IgD-negative memory B cell (primary cell): ENCODE results near the gene MYL7. TPM values are rescaled to one million over a fixed set of nuclear protein-coding genes. Genes with fewer than 3 reads are reported as not detected.
"Not testable (repeated sequence)": the region's sequence is repeated elsewhere in the genome, so short reads cannot be mapped to it uniquely, and the experiment has no call there.

ENCODE experiments used
- H3K27ac Mint-ChIP-seq, 3 donors: one replicate each; pipeline ENCODE4 v1.8.0; 2020 to 2022; ENCODE audit warnings: mild to moderate bottlenecking in 3 of 3, mixed read lengths in 3 of 3, moderate library complexity in 1 of 3
- H3K27me3 Mint-ChIP-seq: one replicate; pipeline ENCODE4 v1.8.0; 2021; ENCODE audit warnings: mixed read lengths
- H3K36me3 Mint-ChIP-seq: one replicate; pipeline ENCODE4 v1.8.0; 2020; ENCODE audit warnings: mild to moderate bottlenecking, mixed read lengths
- H3K4me1 Mint-ChIP-seq, 3 donors: one replicate each; pipeline ENCODE4 v1.8.0; 2020 to 2022; ENCODE audit warnings: mixed read lengths in 3 of 3, mild to moderate bottlenecking in 1 of 3
- H3K4me3 Mint-ChIP-seq, 4 donors: one replicate each; pipeline ENCODE4 v1.8.0; 2020 to 2022; ENCODE audit warnings: mild to moderate bottlenecking in 4 of 4, mixed read lengths in 4 of 4, moderate library complexity in 3 of 4
- H3K9me3 Mint-ChIP-seq, 3 donors: one replicate each; pipeline ENCODE4 v1.8.0; 2020 to 2021; ENCODE audit warnings: mixed read lengths in 3 of 3, mild to moderate bottlenecking in 1 of 3
- polyA plus RNA-seq: library from polyadenylated mRNA; unstranded; fragments of 300-500 nt; fragmentation: Illumina TruSeq; gene quantifications from one replicate; pipeline ENCODE4 v1.2.3, GENCODE V29; 2021

The MYL7 gene
- polyA plus RNA-seq, 1 donor from 2014 or later, result not detected

DNA sequence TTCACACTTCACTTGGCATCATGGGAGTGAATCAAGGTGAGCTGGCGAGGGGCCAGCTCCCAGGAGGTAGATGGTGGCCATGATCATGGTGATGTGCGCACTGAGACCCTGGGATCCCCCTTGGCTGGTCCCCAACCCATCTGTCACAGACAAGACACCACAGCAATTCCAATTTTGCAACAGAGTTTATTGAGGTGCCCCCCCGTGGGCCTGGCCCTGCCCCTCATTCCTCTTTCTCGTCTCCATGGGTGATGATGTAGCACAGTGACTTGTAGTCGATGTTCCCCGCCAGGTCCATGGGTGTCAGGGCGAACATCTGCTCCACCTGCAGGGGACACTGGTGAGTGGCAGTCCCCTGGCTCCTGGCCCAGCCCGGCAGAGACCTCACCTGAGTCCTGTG, 2.4 kb downstream of the MYL7 start:
- no peaks in the 10 kb centered on the region for H3K9me3 Mint-ChIP-seq
- H3K4me1 Mint-ChIP-seq, result no peaks in the 10 kb centered on the region
- H3K27me3 Mint-ChIP-seq, result no peaks in the 10 kb centered on the region
- no peaks in the 10 kb centered on the region for H3K36me3 Mint-ChIP-seq
- H3K27ac Mint-ChIP-seq, result no peak overlapping the region
- H3K4me3 Mint-ChIP-seq, result no peak overlapping the region

DNA sequence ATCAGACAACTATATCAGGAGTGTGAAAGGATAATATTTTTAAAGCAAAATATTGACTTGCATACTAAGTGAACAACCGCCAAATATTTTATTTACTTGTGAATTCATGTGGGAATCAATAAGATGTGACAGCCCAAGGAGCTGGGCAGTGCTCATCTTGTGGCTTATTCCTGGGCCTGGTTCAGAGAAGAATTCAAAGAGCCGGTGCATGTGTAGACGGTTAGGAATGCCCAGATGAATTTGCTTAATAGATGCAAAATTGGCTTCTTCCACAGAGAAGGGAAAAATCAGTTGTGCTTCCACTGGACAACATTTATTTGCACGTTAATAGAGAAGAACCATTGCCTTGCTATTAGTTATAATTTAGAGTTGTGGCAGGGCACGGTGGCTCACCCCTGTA, 4.4 kb downstream of the MYL7 start:
- no peaks in the 10 kb centered on the region for H3K4me1 Mint-ChIP-seq
- H3K27ac Mint-ChIP-seq, result no peak overlapping the region
- H3K4me3 Mint-ChIP-seq, result no peak overlapping the region
- H3K27me3 Mint-ChIP-seq, result no peaks in the 10 kb centered on the region
- no peaks in the 10 kb centered on the region for H3K36me3 Mint-ChIP-seq
- no peaks in the 10 kb centered on the region for H3K9me3 Mint-ChIP-seq

DNA sequence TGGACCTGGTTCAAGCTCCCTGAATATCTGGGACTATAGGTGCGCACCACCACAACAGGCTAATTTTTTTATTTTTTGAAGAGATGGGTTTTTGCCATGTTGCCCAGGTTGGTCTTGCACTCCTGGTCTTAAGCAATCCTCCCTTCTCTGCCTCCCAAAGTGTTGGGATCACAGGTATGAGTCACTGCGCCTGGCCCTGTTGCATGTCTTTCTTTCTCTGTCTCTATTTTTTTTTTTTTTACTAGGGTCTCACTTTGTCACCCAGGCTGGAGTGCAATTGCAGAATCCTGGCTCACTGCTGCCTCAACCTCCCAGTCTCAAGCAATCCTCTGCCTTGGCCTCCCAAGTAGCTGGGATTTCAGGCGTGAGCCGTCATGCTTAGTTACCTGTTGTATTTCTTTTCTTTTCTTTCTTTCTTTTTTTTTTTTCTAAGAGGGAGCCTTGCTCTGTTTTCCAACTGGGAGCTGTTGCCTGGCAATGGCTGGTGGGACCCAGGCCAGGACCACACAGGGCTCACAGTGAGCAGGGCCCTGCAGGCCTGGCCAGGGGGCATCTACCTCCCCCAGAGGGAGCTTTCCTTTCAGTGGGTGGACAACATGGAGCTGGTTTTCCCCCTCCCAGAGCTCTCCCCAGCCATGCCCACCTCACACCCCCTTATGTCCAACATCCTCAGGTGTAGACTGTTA, 6.0 kb downstream of the MYL7 start:
- no peak overlapping the region for H3K27ac Mint-ChIP-seq
- H3K9me3 Mint-ChIP-seq, result no peaks in the 10 kb centered on the region
- no peaks in the 10 kb centered on the region for H3K4me1 Mint-ChIP-seq
- H3K4me3 Mint-ChIP-seq, result no peak overlapping the region
- H3K27me3 Mint-ChIP-seq, result no peaks in the 10 kb centered on the region
- H3K36me3 Mint-ChIP-seq, result no peaks in the 10 kb centered on the region

DNA sequence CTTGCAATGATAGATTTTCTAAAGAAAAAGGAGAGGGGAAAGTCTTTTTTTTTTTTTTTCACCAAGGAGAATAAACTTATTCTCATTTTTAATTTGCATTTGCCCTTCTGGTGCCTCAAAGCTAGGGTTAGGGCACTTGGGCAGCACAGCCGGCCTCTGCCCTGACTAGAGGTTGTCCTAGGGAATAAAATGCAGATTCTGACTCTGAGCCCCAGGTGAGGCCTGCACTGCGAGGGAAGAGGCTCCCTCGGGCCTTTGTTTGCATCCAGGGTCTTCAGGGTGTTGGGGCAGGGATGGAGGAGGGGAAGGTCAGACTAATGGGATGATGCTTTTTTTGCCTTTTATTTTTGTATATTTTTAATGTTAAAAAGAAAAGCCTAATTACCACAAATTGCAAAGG, 7.8 kb downstream of the MYL7 start:
- Mint-ChIP-seq H3K27me3 (no peaks in the 10 kb centered on the region), H3K27ac (no peak overlapping the region), H3K4me3 (no peak overlapping the region), H3K36me3 (no peaks in the 10 kb centered on the region), H3K9me3 (no peaks in the 10 kb centered on the region), H3K4me1 (no peaks in the 10 kb centered on the region)

DNA sequence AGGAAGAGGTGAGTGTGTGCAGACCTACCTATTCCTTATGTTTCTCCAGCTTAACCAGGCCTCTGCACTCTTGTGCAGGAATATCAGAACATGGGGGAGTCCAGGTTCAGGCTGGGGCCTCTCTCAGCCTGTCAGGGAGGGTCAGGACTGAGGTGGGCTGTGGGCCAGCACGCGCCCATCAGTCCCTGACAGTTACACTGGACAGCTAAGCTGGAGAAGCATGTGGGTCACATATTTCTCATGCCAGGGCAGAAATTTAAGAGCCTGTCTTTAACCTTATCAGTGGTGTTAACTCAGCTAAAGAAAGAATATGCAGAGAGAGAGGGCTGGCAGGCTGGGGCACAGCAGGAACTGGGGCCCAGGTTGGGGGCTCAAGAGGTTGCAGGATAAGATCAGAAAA, 9.1 kb downstream of the MYL7 start:
- H3K27ac Mint-ChIP-seq, result peak overlapping the region in 1 of 3 donors; percentile 17
- no peaks in the 10 kb centered on the region for H3K36me3 Mint-ChIP-seq
- H3K9me3 Mint-ChIP-seq, result no peaks in the 10 kb centered on the region
- H3K4me3 Mint-ChIP-seq, result no peak overlapping the region
- H3K27me3 Mint-ChIP-seq, result no peaks in the 10 kb centered on the region
- H3K4me1 Mint-ChIP-seq, result peaks cover 0 to 2% (median 0%) of the 10 kb centered on the region in 3 donors

DNA sequence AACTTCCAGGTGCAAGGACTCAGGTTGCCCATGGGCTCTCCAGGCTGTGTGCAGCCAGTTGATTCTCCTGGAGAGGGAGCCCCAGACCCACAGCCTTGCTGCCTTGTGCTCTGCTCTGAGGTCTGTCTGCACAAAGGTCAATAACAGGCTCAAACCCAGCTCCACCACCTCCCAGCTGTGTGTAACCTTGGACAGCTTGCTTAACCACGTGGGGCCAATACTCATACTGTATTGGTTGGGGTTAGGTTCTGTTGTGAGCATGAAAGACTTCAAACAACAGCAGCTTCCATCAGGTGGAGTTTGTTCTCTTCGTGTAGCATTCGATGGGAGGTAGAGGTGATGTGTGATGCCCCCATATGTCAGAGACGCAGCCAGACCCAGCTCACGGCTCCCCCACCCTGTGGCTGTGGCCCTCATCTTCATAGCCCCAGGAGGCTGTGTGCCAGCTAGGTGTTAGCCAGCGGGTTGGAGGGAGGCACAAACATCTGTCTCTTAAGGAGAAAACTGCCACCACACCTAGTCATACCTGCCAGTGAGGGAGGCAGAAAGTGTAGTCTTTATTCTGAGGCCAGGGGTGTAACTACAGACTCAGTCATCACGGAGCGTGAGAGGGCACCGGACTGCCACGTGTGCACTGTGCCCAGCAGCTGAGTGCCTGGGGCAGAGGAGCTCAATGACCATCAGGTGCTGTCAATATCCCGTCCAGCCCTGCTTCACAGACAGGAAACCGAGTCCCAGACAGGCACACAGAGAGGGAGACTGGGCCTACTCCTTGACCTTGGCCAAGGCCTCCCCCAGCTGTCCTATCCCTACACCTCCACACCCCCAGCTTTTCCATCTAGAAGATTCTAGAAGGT, 9.7 kb downstream of the MYL7 start:
- Mint-ChIP-seq H3K9me3 (peaks cover 0 to 3% (median 0%) of the 10 kb centered on the region in 3 donors), H3K36me3 (no peaks in the 10 kb centered on the region), H3K4me3 (no peak overlapping the region), H3K27me3 (no peaks in the 10 kb centered on the region), H3K4me1 (peaks cover 0 to 2% (median 0%) of the 10 kb centered on the region in 3 donors), H3K27ac (no peak overlapping the region)

DNA sequence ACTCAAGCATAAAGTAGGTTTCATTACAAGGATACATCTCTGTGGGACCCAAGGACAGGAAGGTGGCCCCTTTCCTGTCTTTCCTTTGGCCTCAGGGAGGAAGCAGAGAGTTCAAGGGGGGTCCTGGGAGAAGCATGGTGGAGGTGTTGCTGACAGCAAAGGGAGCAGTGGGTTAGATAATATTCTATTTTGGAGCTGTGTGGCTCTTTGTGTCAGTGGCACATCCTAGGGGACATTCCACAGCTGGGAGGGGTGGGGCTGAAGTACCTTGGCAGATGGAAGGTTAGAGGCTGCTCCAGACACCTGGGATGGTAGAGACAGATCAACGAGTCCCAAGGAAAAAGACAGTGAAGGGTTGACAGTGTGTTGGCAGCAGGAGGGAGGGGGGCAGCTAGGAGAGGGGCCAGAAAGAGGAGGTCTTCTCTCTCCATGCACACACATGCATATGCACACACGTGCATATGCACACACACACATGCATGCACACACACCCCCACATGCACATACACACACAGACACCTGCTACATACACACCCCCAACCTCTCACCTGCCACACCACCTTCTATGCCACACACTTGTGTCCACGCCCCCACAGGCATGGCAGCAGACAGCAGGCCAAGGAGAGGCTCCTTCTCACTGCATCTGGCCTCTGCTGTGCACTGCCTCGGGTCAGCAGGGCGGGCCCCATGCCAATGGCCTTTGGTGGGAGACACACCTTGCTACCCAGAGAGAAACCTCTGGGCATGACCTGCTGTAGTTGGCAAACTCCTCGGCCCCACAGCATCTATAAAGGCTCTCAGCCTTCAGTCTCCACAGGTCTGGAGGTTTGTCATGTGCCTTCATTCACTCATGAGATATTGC, 12.2 kb downstream of the MYL7 start:
- Mint-ChIP-seq H3K4me1 (peaks cover 0 to 5% (median 5%) of the 10 kb centered on the region in 3 donors), H3K27me3 (no peaks in the 10 kb centered on the region), H3K9me3 (peaks cover 0 to 3% (median 0%) of the 10 kb centered on the region in 3 donors), H3K4me3 (peak overlapping the region in 1 of 4 donors; percentile 47), H3K27ac (no peak overlapping the region), H3K36me3 (no peaks in the 10 kb centered on the region)

DNA sequence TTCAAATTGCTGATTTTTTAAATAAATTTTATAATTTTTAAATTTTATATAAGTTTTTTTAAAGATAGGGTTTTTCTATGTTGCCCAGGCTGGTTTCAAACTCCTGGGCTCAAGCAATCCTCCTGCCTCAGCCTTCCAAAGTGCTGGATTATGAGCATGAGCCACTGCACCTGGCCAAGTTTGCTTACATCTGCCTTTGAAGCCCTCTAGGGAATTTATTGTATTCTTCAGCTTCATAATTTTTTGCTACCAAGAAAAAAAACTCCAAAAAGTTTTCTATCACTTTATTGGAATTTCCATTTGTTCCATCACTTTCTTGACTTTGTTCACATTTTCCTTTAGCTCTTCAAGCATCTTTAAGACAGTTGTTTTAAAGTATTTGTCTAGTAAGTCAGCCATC, 14.0 kb downstream of the MYL7 start:
- peak overlapping the region in 1 of 4 donors; percentile 26 for H3K4me3 Mint-ChIP-seq
- H3K36me3 Mint-ChIP-seq, result no peaks in the 10 kb centered on the region
- H3K27ac Mint-ChIP-seq, result peak overlapping the region in 1 of 3 donors; percentile 31
- peaks cover 7 to 12% (median 11%) of the 10 kb centered on the region in 3 donors for H3K4me1 Mint-ChIP-seq
- peaks cover 0 to 3% (median 0%) of the 10 kb centered on the region in 3 donors for H3K9me3 Mint-ChIP-seq
- H3K27me3 Mint-ChIP-seq, result no peaks in the 10 kb centered on the region

DNA sequence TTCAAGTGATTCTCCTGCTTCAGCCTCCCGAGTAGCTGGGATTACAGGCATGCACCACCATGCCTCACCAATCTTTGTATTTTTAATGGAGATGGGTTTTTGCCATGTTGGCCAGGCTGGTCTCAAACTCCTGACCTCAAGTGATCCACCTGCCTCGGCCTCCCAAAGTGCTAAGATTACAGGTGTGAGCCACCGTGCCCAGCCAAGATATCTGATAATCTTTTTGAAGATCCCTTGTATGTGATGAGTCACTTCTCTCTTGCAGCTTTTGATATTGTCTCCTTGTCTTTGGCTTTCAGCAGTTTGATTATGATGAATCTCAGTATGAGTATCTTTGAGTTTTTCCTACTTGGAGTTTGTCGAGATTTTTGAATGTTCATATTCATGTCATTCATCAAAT, 14.6 kb downstream of the MYL7 start:
- H3K4me3 Mint-ChIP-seq, result peak overlapping the region in 1 of 4 donors; percentile 59
- peak overlapping the region in 2 of 3 donors; percentile 27 to 31 for H3K27ac Mint-ChIP-seq
- H3K4me1 Mint-ChIP-seq, result peaks cover 7 to 13% (median 11%) of the 10 kb centered on the region in 3 donors
- H3K9me3 Mint-ChIP-seq, H3K27me3 Mint-ChIP-seq, H3K36me3 Mint-ChIP-seq: not testable (repeated sequence)

DNA sequence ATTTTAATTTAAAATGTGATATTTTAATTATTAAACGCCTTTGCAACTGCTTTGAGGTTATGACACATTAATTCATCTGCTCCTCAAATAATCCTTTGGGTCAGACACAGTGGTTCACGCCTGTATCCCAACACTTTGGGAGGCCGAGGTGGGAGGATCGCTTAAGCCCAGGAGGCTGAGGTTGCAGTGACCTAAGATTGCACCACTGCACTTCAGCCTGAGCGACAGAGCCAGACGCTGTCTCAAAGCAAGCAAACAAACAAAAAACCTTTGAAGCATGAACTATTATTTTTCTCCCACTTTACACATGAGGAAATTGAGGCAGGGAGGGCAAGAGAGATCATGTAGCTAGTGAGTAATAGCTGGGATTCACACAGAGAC, 16.3 kb downstream of the MYL7 start:
- Mint-ChIP-seq H3K27me3 (no peaks in the 10 kb centered on the region), H3K36me3 (peaks cover under 1% of the 10 kb centered on the region), H3K4me1 (peaks cover 15 to 20% (median 20%) of the 10 kb centered on the region in 3 donors), H3K27ac (peak overlapping the region in 2 of 3 donors; percentile 62 to 73), H3K4me3 (peak overlapping the region in 3 of 4 donors; percentile 39 to 91 (median 84)), H3K9me3 (peaks cover 0 to 3% (median 0%) of the 10 kb centered on the region in 3 donors)

DNA sequence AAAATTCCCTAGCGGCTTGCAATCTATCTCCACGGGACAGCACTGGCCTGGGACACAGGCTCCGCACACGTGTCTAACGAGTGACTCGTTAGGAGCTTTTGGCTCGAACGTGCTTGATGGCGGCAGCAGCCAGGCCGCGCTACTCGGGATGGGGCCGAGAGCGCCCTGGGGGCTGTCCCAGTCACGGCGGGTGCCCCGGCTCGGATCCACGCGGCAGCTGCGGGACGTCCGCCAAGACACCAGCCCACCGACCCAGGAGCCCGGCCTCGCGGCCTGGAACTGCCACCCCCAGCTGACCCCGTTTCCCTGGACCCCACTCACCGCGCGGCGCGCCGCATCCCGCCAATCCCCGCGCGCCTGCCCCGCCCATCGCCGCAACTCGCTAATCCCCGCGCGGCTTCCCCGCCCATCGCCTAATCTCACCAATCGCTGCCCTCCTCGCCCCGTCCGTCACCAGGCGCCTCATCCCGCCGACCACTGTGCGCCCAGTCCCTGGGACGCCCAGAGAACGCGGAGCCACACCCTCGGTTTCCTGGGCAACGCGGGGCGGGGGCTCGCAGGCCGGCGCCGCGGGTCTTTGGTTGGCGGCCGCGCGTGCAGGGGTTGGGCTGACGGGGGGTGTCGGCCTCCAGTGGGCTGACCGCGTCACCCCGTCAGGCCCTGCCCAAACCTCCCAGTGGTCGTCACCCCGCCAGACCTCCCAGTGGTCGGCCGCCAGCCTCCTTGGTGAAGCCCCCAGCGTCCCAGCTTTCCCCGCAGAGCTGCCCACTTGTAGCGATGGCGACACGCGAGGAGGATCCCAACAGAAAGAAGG, 17.7 kb downstream of the MYL7 start, which contains the start of gene POLD2:
Gene POLD2 (minus strand): TSS at position 359 of the 814 bp plus-strand sequence. CDS start 1,495 bp downstream, outside the sequence.
- peaks cover 5% of the 10 kb centered on the region for H3K36me3 Mint-ChIP-seq
- peak within 1 kb of the TSS; percentile 84 to 94 (median 92) for H3K4me3 Mint-ChIP-seq
- H3K27ac Mint-ChIP-seq, result peak within 1 kb of the TSS; percentile 7 to 83 (median 62)
- peaks cover 15 to 26% (median 24%) of the 10 kb centered on the region in 3 donors for H3K4me1 Mint-ChIP-seq
- peaks cover 0 to 3% (median 0%) of the 10 kb centered on the region in 3 donors for H3K9me3 Mint-ChIP-seq
- no peaks in the 10 kb centered on the region for H3K27me3 Mint-ChIP-seq

DNA sequence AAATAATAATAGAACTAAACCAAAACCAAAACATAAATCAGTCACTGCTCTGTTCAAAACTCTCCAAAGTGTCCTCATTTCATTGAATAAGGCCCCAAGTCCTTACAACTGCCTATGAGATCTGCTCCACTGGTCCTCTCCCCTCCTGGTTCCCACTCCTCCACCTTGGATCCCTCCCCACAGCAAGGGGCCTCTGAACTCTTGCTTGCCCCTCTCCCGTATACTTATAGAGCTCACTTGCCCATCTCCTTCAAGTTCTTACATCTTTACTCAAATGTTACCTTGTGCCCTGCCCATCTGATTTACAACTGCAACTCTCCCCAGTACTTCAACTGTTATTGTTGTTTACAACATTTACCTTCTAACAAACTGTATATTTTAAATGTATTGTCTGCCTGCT, 18.6 kb downstream of the MYL7 start:
- Mint-ChIP-seq H3K9me3 (peaks cover 0 to 3% (median 0%) of the 10 kb centered on the region in 3 donors), H3K36me3 (peaks cover 5% of the 10 kb centered on the region), H3K27me3 (no peaks in the 10 kb centered on the region), H3K27ac (peak overlapping the region; percentile 7 to 83 (median 36)), H3K4me3 (peak overlapping the region; percentile 84 to 94 (median 92)), H3K4me1 (peaks cover 15 to 26% (median 24%) of the 10 kb centered on the region in 3 donors)

DNA sequence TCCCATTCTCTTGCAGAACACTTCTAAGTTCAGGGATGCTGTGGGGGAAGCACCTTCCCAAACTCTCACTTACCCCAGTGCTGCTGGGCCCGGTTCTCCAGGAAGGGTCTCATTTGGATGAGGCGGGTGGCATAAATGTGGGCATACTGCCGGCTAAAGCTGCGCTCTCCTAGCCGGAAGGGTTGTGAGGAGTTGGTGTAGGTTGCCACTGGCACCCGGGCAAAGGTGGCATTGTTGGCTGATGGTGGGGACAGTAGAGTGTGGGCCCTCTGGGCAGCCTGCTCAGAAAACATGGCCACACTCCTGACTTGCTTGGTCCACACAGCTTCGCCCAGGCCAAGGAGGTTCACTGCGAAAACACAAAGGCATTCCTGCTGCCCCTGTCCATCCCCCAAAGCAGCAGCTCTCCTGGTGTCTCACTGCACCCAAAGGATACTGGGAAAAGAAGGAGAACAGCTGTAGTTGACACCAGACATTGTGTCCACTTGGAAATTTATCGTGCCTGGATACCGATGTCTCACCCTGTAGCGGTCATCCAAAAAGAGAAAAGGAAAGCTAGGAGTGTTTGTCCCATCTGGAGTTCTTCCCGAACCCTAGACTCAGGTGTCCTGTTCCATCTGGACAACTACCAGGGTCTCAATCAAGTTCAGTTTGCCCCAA, 19.2 kb downstream of the MYL7 start:
- peak overlapping the region in 3 of 4 donors; percentile 14 to 92 (median 91) for H3K4me3 Mint-ChIP-seq
- peaks cover 15 to 26% (median 22%) of the 10 kb centered on the region in 3 donors for H3K4me1 Mint-ChIP-seq
- no peak overlapping the region for H3K27ac Mint-ChIP-seq

More for the DNA sequence above, 19.2 kb downstream of the MYL7 start:
- H3K36me3 Mint-ChIP-seq, result peaks cover 5% of the 10 kb centered on the region
- no peaks in the 10 kb centered on the region for H3K27me3 Mint-ChIP-seq
- peaks cover 0 to 3% (median 0%) of the 10 kb centered on the region in 3 donors for H3K9me3 Mint-ChIP-seq
